NCI-H446 (cell line): Measurements from ENCODE around the gene ITPK1.
A peak's percentile ranks its signal among the peaks of the same experiment; 100 is the strongest.

ENCODE experiments used
- DNase-seq, 2 experiments: peaks; one replicate each; lab custom pipeline; 2025; lab: John Stamatoyannopoulos, UW

Gene ITPK1

GRCh38 chr14:92952481-92953298, 163.0 kb downstream of the ITPK1 start:
- DNase-seq = peak in 1 of 2 experiments; percentile 6

GRCh38 chr14:92951912-92952471, 163.7 kb downstream of the ITPK1 start:
- DNase-seq = peak; percentile 55 to 85

DNA sequence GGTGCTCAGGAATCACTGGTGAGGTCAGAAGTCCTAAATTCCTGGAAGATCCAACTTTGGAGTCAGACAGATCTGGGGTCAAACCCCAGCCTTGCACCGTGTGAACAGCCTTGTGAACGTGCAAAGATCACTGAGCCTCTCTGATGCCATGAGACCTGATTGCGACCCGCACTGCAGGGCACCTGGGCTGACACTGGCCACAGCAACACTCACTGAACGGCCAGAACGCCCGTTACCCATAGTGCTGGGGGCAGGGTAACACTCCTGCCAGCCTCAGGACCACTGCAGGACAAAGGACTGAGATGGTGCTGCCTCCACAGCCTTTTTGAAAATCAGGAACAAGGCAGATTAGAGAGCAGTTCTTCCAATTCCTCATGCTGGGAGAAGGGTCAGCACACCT, 164.5 kb downstream of the ITPK1 start:
- DNase-seq = no peak

GRCh38 chr14:92950773-92951172, 165.0 kb downstream of the ITPK1 start:
- no peak for DNase-seq

- no peak for DNase-seq
Measured at GRCh38 chr14:92950193-92950540, 165.6 kb downstream of the ITPK1 start.

DNA sequence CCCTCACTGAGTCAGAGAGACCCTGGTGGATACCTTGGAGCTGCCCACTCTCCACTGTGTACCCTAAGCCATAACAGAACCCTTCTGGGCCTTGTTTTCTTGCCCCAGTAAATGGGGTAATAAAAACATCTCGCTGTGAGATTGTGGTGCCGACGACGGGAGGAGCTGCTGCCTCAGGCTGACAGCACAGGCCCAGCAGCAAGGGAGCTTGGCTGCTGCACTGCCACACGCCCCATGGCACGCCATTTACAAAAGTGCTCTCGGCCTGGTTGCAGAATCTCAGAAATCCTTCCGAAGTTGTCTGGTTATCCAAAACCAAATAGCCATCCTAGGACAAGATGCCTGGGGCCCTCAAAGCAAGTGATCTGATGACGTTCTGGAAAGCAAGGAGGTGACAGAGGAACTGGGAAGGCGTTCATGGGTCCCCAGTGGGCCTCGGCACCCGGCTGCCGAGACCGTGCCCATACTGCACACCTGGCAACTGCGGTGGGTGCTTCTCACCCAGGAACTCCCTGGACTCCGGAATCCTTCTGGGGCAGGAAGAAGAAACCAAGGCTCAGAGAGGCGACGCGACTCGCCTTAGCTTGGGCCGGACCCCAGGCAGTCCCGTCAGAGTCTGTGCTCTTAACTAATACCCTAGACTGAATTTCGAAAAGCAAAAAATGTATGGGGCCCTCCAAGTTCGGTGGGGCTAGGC, 166.1 kb downstream of the ITPK1 start:
- DNase-seq = no peak

DNA sequence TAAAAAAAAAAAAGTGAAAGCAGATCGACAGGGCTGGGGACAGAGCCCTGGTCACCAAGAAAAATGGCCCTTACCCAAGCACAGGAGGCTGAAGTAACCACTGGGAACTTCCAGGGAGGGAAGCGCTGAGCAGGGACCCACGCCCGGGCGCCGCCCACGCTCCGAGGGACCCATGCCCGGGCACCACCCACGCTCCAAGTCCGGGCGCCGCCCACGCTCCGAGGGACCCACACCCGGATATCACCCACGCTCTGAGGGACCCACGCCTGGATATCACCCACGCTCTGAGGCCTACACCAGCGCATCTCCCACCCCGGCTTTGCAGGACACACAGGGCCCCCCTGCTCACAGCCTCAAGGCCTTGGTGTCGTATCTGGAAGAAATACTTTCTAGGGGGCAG, 167.1 kb downstream of the ITPK1 start:
- no peak for DNase-seq

DNA sequence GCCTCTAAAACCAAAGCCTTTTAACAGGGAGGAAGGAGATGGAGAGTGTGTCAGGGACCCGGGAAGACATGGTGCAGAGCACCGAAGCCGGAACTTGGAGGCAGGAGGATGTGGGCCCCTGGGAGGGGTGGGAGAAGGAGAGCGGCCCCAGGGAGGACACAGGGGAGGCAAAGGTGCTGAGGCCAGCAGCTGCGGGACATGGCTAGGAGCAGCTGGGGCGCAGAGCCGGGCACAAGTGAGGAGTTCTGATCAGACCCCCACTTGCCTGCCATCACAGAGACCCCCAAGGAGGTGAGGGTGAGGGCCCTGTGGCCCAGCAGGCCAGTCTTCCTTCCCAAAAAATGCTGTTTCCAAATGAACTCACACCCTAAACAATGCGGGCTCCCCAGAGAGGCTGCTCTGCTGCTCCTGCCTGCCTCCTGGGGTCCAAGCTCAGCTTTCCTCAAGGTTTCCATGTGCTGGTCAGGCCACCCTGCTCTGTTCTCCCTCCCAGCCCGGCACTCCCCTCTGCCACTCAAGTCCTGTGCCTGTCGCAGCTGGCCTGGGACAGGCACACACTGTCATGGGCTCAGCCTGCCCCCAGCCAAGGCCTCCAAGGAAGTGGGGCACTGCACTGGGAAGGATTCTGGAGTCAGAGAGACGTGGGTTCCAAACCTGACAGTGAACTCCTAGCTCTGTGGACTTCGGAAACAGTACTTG, 168.7 kb downstream of the ITPK1 start:
- DNase-seq = no peak

GRCh38 chr14:92945959-92946846, 169.5 kb downstream of the ITPK1 start:
- no peak for DNase-seq

- no peak for DNase-seq
Measured at GRCh38 chr14:92945544-92945943, 170.2 kb downstream of the ITPK1 start.

GRCh38 chr14:92944976-92945375, 170.7 kb downstream of the ITPK1 start:
- DNase-seq = no peak

DNA sequence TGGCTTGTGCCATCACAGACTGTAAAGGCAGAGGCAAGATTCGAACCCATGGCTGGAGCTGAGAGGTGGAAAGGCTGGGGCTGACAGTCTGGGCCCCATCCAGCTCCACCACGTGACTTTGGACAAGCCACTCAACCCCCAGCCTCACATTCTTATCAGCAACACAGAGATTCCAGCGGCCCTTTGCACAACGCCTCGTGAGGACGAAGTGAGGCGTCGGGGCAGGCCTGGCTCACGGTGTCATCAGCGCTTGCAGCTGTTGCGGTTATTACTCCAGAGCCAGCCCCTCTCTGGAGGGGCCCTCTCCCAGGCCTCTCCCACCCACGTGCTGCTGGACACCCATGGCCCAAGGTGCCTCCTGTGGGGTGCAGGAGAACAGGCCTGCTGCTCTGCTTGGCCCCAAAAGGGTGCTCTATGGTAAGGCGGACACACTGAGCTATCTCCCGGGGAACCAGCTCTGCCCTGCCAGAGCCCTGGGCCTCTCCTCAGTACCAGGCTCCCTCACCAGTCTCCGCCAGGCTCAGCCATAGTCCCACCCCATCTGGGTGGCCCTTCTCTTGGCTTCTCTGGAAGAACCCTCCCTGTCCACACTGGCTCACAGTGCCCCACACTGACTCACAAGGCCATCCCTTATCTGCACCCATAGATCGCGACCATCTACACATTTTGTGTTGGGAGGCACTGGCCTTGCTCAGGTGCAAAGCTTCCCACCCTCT, 171.7 kb downstream of the ITPK1 start:
- no peak for DNase-seq

DNA sequence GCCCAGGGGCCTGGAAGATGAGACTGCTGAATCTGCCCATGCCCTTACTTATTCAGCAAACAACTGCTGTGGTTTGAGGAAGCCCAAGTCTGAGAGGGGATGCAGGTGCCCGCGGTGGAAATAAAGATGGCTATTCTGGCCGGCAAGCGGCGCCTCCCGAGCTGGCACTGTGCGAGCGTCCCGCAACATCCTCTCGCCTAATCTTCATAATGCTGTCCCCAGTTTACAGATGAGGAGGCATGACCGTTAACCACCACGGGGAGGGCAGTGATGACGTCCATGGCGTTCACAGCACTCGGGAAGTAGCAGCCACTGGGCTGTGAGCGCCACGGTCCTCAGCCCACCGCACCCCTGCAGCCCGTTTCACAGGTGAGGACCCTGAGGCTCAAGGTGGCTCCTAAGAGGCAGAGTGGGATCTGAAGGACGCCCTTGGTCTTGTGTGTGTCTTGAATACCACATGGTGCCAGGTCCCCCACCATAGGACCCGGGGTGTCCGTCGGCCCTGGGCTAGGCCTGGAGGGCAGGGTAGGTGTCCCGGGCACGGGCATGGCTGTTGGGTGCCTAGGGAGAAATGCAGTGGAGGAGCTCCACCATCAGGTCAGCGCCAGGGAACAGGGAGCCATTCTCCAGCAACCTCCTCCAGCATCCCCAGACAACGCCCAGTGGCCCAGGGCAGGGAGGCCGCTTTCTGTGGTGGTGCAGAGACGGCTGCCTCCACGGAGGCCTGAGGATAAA, 172.6 kb downstream of the ITPK1 start:
- no peak for DNase-seq

DNA sequence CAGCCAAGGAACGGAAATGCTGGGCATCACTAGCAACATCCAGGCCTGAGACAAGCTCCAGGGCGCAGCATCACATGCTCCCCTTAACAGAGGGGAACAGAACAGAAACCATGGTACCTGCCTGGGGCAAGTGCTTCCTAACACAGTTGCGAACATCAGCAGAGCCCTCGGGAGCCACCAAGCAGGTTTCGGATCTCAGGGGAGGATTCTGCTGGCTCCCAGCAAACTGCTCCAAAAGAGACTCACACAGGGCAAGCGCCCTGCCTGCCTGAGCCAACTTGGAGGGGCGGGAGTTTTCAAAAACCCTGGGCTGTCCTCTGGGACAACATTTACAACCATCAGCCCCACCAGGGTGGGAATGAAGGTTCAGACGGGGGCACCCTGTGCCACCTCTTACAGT, 173.1 kb downstream of the ITPK1 start:
- no peak for DNase-seq

DNA sequence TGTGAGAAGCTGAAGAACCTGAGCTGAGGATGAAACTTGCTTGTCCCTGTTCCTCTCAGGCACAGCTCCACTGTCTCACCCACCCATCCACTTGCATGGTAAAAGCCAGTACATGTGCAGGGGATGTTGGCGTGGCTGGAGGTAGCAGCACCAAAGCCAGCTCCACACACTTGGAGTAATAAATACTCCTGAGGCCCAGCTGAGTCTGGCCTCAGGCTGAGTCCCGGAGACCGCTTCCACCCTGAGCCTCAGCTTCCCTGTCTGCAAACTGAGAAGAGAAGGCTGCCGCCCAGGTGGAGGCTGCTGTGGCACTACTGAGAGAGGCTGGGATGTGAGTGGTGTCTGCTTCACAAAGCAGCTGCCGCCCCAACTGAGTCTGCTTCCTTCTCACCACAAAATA, 173.6 kb downstream of the ITPK1 start:
- DNase-seq = no peak

DNA sequence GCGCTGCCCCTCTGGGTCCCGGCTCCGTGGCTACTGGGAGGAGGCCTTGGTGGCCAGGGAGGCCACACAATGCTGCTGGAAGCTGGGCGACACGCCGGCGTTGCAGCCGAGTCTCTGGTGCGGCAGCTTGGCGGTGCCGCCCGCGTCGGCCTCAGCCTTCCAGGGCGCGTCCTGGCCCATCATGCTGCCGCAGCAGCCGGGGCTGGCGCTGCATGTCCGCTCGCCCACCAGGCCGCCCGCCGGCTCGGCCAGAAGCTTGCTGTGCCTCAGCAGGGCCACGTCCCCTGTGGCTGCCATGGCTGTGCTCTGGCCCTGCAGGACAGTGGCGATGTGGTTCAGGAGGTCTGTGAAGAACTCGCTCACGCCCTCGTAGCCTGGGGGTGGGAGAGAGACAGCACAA, 174.2 kb downstream of the ITPK1 start:
- DNase-seq = no peak

DNA sequence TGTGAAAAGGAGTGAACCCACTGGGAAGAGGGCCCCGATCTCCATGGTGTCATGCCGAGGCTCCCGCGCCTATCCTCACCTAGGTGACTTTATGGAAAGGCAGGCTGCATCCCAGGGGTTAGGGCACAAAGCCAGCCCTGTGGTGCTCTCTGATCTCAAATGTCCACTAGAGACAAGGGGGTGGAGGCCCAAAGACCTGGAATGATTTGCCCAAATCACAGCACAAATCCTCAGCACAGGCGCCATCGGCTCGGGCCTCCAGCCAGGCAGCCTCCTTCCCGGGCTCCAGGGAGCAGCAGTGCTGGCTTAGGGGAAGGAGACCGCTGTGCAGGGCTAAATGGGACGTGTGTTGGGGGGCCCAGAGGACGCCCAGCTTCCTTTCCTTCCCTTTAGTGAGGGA, 175.2 kb downstream of the ITPK1 start:
- DNase-seq = no peak

DNA sequence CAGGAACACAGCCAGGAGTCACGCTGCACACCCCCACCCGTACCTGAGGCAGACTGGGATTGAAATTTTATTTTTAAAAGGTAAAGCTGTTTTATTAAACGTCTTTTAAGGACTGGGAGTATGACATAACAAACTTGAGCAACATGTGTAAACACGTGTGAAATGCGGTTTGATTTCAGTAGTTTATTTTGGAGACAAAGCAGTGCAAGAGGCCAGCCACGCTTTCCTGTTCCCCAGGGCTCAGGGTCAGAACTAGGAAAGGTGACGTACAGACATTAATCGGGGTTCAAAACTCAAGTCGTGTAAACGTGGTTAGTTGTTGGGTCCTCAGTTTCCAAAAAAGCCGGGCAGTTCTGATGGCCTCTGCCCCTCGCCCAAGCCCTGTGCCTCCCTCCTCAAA, 176.0 kb downstream of the ITPK1 start:
- DNase-seq = no peak

DNA sequence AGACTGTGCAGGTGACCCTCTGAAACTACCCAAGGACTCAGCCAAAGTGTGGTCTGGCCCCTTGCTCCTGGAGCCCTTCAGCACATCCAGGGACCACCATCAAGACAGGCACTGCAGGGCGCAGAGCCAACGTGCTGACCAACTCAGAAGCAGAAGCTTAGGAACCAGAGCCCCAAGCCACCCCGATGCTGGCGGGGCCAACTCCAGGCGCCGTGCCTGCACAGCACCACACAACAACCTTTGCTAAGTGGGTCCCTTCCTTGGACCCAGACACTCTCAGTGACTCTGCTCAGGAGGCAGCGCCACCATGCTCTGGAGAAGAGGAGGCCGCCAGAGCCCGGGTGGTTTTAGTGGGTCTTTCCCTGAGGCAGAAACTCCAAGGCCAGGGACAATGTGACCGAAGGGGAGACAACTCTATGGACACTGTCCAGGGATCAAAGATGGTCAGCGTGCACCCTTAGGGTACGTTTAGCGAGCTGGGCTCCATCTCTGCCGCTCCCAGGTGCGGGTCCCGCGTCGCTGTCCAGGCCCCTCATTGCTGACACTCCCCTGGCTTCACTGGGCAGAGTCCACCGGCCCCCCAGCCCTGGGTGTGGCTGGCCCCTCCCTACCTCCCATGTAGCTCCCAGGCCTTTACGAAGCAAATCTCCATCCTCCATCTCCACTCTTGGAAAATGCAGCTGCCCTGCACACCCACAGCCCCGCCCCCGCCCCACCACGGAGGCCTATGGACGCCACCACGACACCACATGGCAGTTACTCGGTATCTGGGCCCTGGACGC, 176.6 kb downstream of the ITPK1 start:
- DNase-seq = no peak
